Keratinocyte (primary cell): ENCODE measurements around the gene PRSS16.

Experiments used
- EZH2 ChIP-seq: IDR thresholded peaks from one replicate; pipeline ENCODE4 v1.6.1; 2012; ENCODE audit warnings: inconsistent platforms, mild to moderate bottlenecking, low read length, moderate library complexity
- TF ChIP-seq, protein P1 (sequence below), 3 experiments: IDR thresholded peaks in 1 of 3; conservative IDR thresholded peaks in 1 of 3; optimal IDR thresholded peaks in 1 of 3; 2 replicates in 2 of 3; 3 replicates in 1 of 3; pipeline versions ENCODE3 to v1.5.1; 2011; ENCODE audit warnings: low read length in 3 of 3, mild to moderate bottlenecking in 3 of 3, moderate library complexity in 2 of 3, control low read depth in 1 of 3, inconsistent platforms in 1 of 3; ENCODE audit not compliant: insufficient read depth in 2 of 3; ENCODE audit errors: extremely low read depth in 1 of 3

DNA sequence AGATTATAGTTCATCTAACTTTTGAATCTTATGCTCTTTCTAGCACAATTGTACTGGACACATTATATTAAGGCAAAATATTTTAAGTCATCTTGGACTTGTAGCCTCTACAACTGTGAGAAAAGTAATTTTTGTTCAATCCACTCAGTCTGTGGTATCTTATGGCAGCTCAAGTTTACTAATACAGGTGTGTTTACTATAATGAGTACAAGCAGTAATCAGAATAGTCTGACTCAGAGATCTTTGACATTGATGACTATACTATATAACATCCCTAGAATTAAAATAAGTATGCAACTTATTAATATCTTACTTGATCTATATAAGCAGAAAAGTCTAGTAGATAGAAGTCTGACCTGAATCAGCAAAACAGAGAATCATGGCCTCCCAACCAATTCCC, 40.7 kb upstream of the PRSS16 start:
- TF ChIP-seq, protein P1, sequence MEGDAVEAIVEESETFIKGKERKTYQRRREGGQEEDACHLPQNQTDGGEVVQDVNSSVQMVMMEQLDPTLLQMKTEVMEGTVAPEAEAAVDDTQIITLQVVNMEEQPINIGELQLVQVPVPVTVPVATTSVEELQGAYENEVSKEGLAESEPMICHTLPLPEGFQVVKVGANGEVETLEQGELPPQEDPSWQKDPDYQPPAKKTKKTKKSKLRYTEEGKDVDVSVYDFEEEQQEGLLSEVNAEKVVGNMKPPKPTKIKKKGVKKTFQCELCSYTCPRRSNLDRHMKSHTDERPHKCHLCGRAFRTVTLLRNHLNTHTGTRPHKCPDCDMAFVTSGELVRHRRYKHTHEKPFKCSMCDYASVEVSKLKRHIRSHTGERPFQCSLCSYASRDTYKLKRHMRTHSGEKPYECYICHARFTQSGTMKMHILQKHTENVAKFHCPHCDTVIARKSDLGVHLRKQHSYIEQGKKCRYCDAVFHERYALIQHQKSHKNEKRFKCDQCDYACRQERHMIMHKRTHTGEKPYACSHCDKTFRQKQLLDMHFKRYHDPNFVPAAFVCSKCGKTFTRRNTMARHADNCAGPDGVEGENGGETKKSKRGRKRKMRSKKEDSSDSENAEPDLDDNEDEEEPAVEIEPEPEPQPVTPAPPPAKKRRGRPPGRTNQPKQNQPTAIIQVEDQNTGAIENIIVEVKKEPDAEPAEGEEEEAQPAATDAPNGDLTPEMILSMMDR (optimal IDR thresholded peaks at IDR 0.05 in 1 of 3, IDR thresholded peaks at IDR 0.05 in 1 of 3, conservative IDR thresholded peaks at IDR 0.05 in 1 of 3; ENCODE audit: extremely low read depth in 1 of 3, insufficient read depth in 2 of 3, low read length in 3 of 3), result no peak
- TF ChIP-seq EZH2, result no peak
